Measurements from ENCODE around the gene AKAP13. TPM values are rescaled to one million over a fixed set of nuclear protein-coding genes. Genes with fewer than 3 reads are reported as not detected.

Gene AKAP13
- total RNA-seq, 2 experiments from 2014 or later: 282 to 304 TPM

DNA sequence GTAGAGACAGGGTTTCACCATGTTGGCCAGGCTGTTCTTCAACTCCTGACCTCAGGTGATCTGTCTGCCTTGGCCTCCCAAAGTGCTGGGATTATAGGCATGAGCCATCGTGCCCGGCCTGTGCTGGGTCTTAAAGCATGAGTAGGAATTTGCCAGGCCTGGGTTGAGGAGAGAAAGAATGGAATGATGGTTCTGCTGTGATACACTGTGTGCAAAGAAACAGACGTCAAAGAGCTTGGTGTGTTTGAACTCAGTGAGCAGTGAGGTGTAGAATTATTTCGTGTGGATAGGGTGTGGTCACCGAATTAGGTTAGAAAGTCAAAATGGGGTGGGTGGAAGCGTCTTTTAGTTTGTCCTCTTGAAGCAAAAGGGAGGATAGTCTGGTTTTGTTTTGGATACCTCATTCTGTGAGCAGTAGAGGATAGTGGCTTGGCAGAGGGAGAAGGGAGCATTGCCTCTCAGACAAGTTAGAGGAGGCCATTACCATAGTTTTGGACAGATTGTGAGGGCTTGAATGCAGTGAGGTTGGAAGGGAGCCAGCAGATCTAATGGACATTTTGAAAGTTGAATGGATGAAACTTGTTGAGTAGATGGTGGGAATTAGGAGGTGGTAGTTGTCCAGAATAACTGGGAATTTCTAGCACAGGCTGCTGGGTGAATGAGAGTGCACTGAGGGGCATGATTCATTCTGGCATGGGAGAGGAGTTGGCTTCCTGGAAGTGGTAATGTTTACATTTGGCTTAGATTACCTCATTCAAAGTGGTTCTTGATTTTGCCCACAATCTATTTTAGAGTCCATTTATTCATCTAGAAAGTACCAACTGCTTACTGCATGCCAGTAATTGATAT lies 27.2 kb downstream of the AKAP13 start:
- H3K4me3 ChIP-seq (ENCODE audit: low read length): no peak overlapping the region
- CTCF ChIA-PET: interaction anchor here (1.2 to 1.5 kb wide), 2 partner anchors 16 to 77 kb away, joined by 3 read pairs; no protein-coding TSS in a partner anchor
- TF ChIP-seq, protein P1, sequence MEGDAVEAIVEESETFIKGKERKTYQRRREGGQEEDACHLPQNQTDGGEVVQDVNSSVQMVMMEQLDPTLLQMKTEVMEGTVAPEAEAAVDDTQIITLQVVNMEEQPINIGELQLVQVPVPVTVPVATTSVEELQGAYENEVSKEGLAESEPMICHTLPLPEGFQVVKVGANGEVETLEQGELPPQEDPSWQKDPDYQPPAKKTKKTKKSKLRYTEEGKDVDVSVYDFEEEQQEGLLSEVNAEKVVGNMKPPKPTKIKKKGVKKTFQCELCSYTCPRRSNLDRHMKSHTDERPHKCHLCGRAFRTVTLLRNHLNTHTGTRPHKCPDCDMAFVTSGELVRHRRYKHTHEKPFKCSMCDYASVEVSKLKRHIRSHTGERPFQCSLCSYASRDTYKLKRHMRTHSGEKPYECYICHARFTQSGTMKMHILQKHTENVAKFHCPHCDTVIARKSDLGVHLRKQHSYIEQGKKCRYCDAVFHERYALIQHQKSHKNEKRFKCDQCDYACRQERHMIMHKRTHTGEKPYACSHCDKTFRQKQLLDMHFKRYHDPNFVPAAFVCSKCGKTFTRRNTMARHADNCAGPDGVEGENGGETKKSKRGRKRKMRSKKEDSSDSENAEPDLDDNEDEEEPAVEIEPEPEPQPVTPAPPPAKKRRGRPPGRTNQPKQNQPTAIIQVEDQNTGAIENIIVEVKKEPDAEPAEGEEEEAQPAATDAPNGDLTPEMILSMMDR (IDR thresholded peaks at IDR 0.05): no peak

DNA sequence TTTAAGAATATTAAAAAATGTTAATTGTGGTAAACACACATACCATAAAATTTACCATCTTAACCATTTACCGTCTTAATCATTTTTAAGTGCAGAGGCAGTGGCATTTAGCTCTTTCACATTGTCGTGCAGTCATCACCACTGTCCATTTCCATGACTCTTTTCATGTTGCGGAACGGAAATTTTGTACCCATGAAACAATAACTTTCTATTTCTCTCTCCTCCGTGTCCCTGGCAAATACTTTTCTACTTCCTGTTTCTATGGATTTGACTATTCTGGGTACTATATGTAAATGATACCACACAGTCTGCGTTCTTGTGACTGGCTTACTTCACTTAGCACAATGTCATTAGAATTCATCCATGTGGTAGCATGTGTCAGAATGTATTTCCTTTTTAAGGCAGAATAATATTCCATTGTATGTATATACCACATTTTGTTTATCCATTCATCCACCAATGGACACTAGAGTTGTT lies 27.9 kb downstream of the AKAP13 start:
- H3K4me3 Mint-ChIP-seq: peak overlapping the region; percentile 65
- H3K4me1 Mint-ChIP-seq (ENCODE audit: low read depth): peaks cover 80% of the 10 kb centered on the region

More for the DNA sequence above, 27.2 kb downstream of the AKAP13 start:
- no peaks in the 10 kb centered on the region for H3K9me3 Mint-ChIP-seq
- Histone ChIP-seq H3K27me3 (ENCODE audit: control insufficient read depth in 1 of 2, insufficient read depth in 2 of 2, low read length in 2 of 2) (no peaks in the 10 kb centered on the region), H3K9me3 (ENCODE audit: control insufficient read depth in 1 of 2, insufficient read depth in 1 of 2, low read length in 2 of 2) (no peaks in the 10 kb centered on the region), H3K36me3 (ENCODE audit: insufficient read depth, low read length) (no peaks in the 10 kb centered on the region), H3K4me1 (ENCODE audit: insufficient read depth, low read length) (peaks cover 31% of the 10 kb centered on the region), H3K27ac (ENCODE audit: low read depth in 1 of 2, low read length in 2 of 2) (peak overlapping the region in 1 of 2 donors; percentile 38)
- intact Hi-C loops (cut with DNase I, micrococcal nuclease): loop anchor here in 1 of 2 experiments (5.0 kb wide), 1 partner anchor 40 kb away; no protein-coding TSS in a partner anchor
- peaks cover 77% of the 10 kb centered on the region for H3K4me1 Mint-ChIP-seq (ENCODE audit: low read depth)
- ATAC-seq (ENCODE audit: poor library complexity) (peak; percentile 80), DNase-seq (peak in 6 of 14 experiments; percentile 11 to 64 (median 44))
- POLR2A ChIA-PET: interaction anchor here (1.2 to 2.3 kb wide), 3 partner anchors 27 to 78 kb away, joined by 3 to 10 read pairs (median 6); partner anchors contain the start of gene AKAP13
- no peaks in the 10 kb centered on the region for H3K36me3 Mint-ChIP-seq (ENCODE audit: low read depth)
- no peaks in the 10 kb centered on the region for H3K27me3 Mint-ChIP-seq
- H3K4me3 Mint-ChIP-seq: peak overlapping the region; percentile 17
- peak overlapping the region; percentile 75 for H3K27ac Mint-ChIP-seq

DNA sequence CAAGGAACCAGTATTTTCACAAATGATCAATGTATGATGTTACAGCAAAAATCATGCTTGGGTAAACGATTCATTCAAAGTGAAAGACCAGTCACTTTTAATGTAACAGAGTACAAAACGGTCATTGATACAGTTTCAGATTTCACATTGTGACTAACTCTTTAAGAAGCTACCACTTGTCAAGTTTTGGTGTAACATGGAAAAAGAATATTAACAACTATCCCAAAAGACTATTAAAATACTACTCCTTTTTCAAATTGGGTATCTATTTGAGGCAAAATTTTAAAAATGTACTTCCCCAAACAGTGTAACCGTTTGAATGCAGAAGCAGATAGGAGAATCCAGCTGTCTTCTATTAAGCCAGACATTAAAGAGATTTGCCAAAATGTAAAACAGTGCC lies 31.7 kb downstream of the AKAP13 start:
- H3K4me1 Mint-ChIP-seq (ENCODE audit: low read depth): peaks cover 67% of the 10 kb centered on the region
- peaks cover 3% of the 10 kb centered on the region for H3K36me3 Mint-ChIP-seq (ENCODE audit: low read depth)
- ChIA-PET CTCF (interaction anchor here (1.1 to 6.5 kb wide), 5 partner anchors 10 to 115 kb away, joined by 3 to 55 read pairs (median 11); no protein-coding TSS in a partner anchor), POLR2A (interaction anchor here (0.6 to 5.4 kb wide), 6 partner anchors 8 to 367 kb away, joined by 3 to 48 read pairs (median 12); partner anchors contain the start of gene AKAP13)
- no peak overlapping the region for H3K4me3 ChIP-seq (ENCODE audit: low read length)
- no peak overlapping the region for H3K4me3 Mint-ChIP-seq
- H3K27ac ChIP-seq (ENCODE audit: low read depth in 1 of 2, low read length in 2 of 2): no peak overlapping the region
- H3K9me3 Mint-ChIP-seq: no peaks in the 10 kb centered on the region
- no peaks in the 10 kb centered on the region for H3K36me3 ChIP-seq (ENCODE audit: insufficient read depth, low read length)
- no peak for DNase-seq
- peaks cover 23% of the 10 kb centered on the region for H3K4me1 ChIP-seq (ENCODE audit: insufficient read depth, low read length)
- intact Hi-C loops (cut with DNase I, micrococcal nuclease): loop anchor here in 1 of 2 experiments (2.0 to 10.0 kb wide), 2 partner anchors 31 to 77 kb away; partner anchors contain the start of gene AKAP13
- no peaks in the 10 kb centered on the region for H3K9me3 ChIP-seq (ENCODE audit: control insufficient read depth in 1 of 2, insufficient read depth in 1 of 2, low read length in 2 of 2)
- no peaks in the 10 kb centered on the region for H3K27me3 Mint-ChIP-seq
- peak overlapping the region; percentile 82 for H3K27ac Mint-ChIP-seq
- TF ChIP-seq, protein P1 (IDR thresholded peaks at IDR 0.05): no peak
- H3K27me3 ChIP-seq (ENCODE audit: control insufficient read depth in 1 of 2, insufficient read depth in 2 of 2, low read length in 2 of 2): no peaks in the 10 kb centered on the region
- no peak for ATAC-seq (ENCODE audit: poor library complexity)

More for the DNA sequence above, 27.9 kb downstream of the AKAP13 start:
- no peak overlapping the region for H3K4me3 ChIP-seq (ENCODE audit: low read length)
- H3K27ac ChIP-seq (ENCODE audit: low read depth in 1 of 2, low read length in 2 of 2): peak overlapping the region in 1 of 2 donors; percentile 4
- H3K36me3 ChIP-seq (ENCODE audit: insufficient read depth, low read length): no peaks in the 10 kb centered on the region
- peak in 3 of 14 experiments; percentile 49 to 59 (median 53) for DNase-seq
- no peaks in the 10 kb centered on the region for H3K36me3 Mint-ChIP-seq (ENCODE audit: low read depth)
- H3K9me3 ChIP-seq (ENCODE audit: control insufficient read depth in 1 of 2, insufficient read depth in 1 of 2, low read length in 2 of 2): no peaks in the 10 kb centered on the region
- CTCF ChIA-PET: interaction anchor here (1.5 kb wide), 1 partner anchor 78 kb away, joined by 3 read pairs; no protein-coding TSS in a partner anchor
- intact Hi-C loops (cut with DNase I, micrococcal nuclease): loop anchor here in 1 of 2 experiments (5.0 kb wide), 1 partner anchor 41 kb away; no protein-coding TSS in a partner anchor
- no peaks in the 10 kb centered on the region for H3K9me3 Mint-ChIP-seq
- H3K27ac Mint-ChIP-seq: peak overlapping the region; percentile 75
- peak; percentile 30 for ATAC-seq (ENCODE audit: poor library complexity)
- H3K4me1 ChIP-seq (ENCODE audit: insufficient read depth, low read length): peaks cover 34% of the 10 kb centered on the region
- H3K27me3 ChIP-seq (ENCODE audit: control insufficient read depth in 1 of 2, insufficient read depth in 2 of 2, low read length in 2 of 2): no peaks in the 10 kb centered on the region
- POLR2A ChIA-PET: interaction anchor here (2.3 kb wide), 1 partner anchor 28 kb away, joined by 10 read pairs; the partner anchor contains the start of gene AKAP13
- H3K27me3 Mint-ChIP-seq: no peaks in the 10 kb centered on the region
- TF ChIP-seq, protein P1 (IDR thresholded peaks at IDR 0.05): no peak
